Stimulated activated CD4-positive, alpha-beta T cell treated with anti-CD3 and anti-CD28 coated beads, Interleukin-15, amount 100 ng/mL, for 24 hours (primary cell): Measurements from ENCODE around the gene RGPD6.
"Not testable (repeated sequence)": the region's sequence is repeated elsewhere in the genome, so short reads cannot be mapped to it uniquely, and the experiment has no call there.

Experiments used
- DNase-seq: peaks from one replicate; pipeline ENCODE4 v3.0.0-alpha.2; 2020

The RGPD6 gene

GRCh38 chr2:110576763-110577416 is at the start of gene RGPD6:
RGPD6 (minus strand) TSS chr2:110577222; CDS start chr2:110577024, 198 bp downstream.
- DNase-seq = not testable (repeated sequence)

GRCh38 chr2:110619326-110619939 is 42.4 kb upstream of the RGPD6 start:
- DNase-seq = not testable (repeated sequence)

GRCh38 chr2:110613927-110614326 is 36.9 kb upstream of the RGPD6 start:
- DNase-seq = not testable (repeated sequence)

GRCh38 chr2:110610613-110611250 is 33.7 kb upstream of the RGPD6 start:
- peak; percentile 25 for DNase-seq

- DNase-seq = not testable (repeated sequence)
Observed at GRCh38 chr2:110609843-110610612, 33.0 kb upstream of the RGPD6 start.

- not testable (repeated sequence) for DNase-seq
Observed at GRCh38 chr2:110608788-110609502, 31.9 kb upstream of the RGPD6 start.

- not testable (repeated sequence) for DNase-seq
Observed at GRCh38 chr2:110605057-110605456, 28.0 kb upstream of the RGPD6 start.

GRCh38 chr2:110603917-110604591 is 27.0 kb upstream of the RGPD6 start:
- DNase-seq = not testable (repeated sequence)

- DNase-seq = not testable (repeated sequence)
Observed at GRCh38 chr2:110602139-110602538, 25.1 kb upstream of the RGPD6 start.

GRCh38 chr2:110591973-110592372 is 15.0 kb upstream of the RGPD6 start:
- not testable (repeated sequence) for DNase-seq

- DNase-seq = not testable (repeated sequence)
Observed at GRCh38 chr2:110589677-110590330, 12.8 kb upstream of the RGPD6 start.

- DNase-seq = not testable (repeated sequence)
Observed at GRCh38 chr2:110588520-110588919, 11.5 kb upstream of the RGPD6 start.

- not testable (repeated sequence) for DNase-seq
Observed at GRCh38 chr2:110579216-110579965, 2.4 kb upstream of the RGPD6 start.

GRCh38 chr2:110578429-110578828 is 1.4 kb upstream of the RGPD6 start:
- not testable (repeated sequence) for DNase-seq

- not testable (repeated sequence) for DNase-seq
Observed at GRCh38 chr2:110499755-110500377, 77.2 kb downstream of the RGPD6 start.

- not testable (repeated sequence) for DNase-seq
Observed at GRCh38 chr2:110496027-110496426, 81.0 kb downstream of the RGPD6 start.

- DNase-seq = not testable (repeated sequence)
Observed at GRCh38 chr2:110494488-110494887, 82.5 kb downstream of the RGPD6 start.

GRCh38 chr2:110488991-110489390 is 88.0 kb downstream of the RGPD6 start:
- DNase-seq = not testable (repeated sequence)

- not testable (repeated sequence) for DNase-seq
Observed at GRCh38 chr2:110482697-110483096, 94.3 kb downstream of the RGPD6 start.

GRCh38 chr2:110481200-110481599 is 95.8 kb downstream of the RGPD6 start:
- not testable (repeated sequence) for DNase-seq
